ENCODE results near the gene PDS5B.

PDS5B gene

DNA sequence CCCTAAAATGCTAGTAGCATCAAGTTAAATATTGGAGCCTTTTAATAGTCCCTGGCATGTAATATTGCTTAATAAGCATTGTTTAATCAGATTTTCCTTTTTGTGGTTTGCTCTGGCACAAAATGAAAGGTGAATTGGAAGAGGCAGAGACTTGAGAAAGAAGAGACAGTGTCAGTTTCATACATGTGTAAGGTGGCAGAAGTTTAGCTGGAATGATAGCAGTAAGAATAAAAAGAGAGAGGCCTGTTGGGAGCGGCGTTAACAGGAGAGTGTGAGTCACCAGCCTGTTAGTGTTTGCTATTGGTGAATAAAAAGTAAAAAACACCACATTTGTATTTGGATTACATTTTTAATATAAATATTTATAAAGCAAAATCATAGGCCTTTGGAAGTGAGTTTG lies 145.3 kb downstream of the PDS5B start:
- H3K9ac ChIP-seq (ENCODE audit: low read length): no peak overlapping the region
- no peaks in the 10 kb centered on the region for H3K9me2 ChIP-seq (replicated peaks; ENCODE audit: insufficient read depth, low read length)
- peaks cover 33% of the 10 kb centered on the region for H3K79me2 ChIP-seq (ENCODE audit: insufficient read depth, low read length)
- no peak overlapping the region for H3K4me2 ChIP-seq (ENCODE audit: low read depth, low read length, poor library complexity, severe bottlenecking)
- no peak overlapping the region for H3K27ac ChIP-seq (ENCODE audit: low read depth, low read length)
- H4K20me1 ChIP-seq (ENCODE audit: low read depth, low read length): no peaks in the 10 kb centered on the region; the same call in 1 of the 2 replicates
- no peak for TF ChIP-seq EZH2phosphoT487 (conservative IDR thresholded peaks at IDR 0.05; ENCODE audit: low read length)
- TF ChIP-seq, protein P1, sequence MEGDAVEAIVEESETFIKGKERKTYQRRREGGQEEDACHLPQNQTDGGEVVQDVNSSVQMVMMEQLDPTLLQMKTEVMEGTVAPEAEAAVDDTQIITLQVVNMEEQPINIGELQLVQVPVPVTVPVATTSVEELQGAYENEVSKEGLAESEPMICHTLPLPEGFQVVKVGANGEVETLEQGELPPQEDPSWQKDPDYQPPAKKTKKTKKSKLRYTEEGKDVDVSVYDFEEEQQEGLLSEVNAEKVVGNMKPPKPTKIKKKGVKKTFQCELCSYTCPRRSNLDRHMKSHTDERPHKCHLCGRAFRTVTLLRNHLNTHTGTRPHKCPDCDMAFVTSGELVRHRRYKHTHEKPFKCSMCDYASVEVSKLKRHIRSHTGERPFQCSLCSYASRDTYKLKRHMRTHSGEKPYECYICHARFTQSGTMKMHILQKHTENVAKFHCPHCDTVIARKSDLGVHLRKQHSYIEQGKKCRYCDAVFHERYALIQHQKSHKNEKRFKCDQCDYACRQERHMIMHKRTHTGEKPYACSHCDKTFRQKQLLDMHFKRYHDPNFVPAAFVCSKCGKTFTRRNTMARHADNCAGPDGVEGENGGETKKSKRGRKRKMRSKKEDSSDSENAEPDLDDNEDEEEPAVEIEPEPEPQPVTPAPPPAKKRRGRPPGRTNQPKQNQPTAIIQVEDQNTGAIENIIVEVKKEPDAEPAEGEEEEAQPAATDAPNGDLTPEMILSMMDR (IDR thresholded peaks at IDR 0.05; ENCODE audit: insufficient read depth, low read length, poor library complexity, severe bottlenecking): no peak
- H3F3A ChIP-seq (ENCODE audit: insufficient read depth): no peaks in the 10 kb centered on the region
- no peaks in the 10 kb centered on the region for H3K9me3 ChIP-seq (ENCODE audit: insufficient read depth, low read length)
- peaks cover 28% of the 10 kb centered on the region; the same call in 1 of the 2 replicates for H3K36me3 ChIP-seq (ENCODE audit: low read length)
- H2AFZ ChIP-seq (ENCODE audit: low read depth, low read length, severe bottlenecking): no peak overlapping the region
- no peaks in the 10 kb centered on the region for H3K27me3 ChIP-seq (ENCODE audit: low read length)
- no peak overlapping the region for H3K4me3 ChIP-seq (ENCODE audit: insufficient read depth, low read length, poor library complexity, severe bottlenecking)

DNA sequence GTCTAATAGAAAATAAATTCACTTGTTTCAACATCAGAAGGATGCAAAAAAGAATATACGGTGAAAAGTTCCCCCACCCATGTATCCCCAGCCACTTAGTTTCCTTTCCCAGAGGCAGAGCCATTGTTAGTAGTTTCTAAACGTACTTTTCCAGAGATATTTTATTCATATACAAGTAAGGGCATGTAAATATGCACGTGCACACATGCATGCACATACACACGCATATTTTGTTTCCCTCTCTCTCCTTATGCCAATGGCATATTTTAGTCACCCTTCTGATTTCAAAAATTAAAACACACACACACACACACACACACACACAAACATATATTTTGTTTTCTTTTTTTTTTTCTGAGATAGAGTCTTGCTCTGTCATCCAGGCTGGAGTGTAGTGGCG lies 147.4 kb downstream of the PDS5B start:
- peaks cover 21% of the 10 kb centered on the region; the same call in 1 of the 2 replicates for H3K36me3 ChIP-seq (ENCODE audit: low read length)
- TF ChIP-seq EZH2phosphoT487 (conservative IDR thresholded peaks at IDR 0.05; ENCODE audit: low read length): no peak
- TF ChIP-seq, protein P1 (IDR thresholded peaks at IDR 0.05; ENCODE audit: insufficient read depth, low read length, poor library complexity, severe bottlenecking): no peak
- no peaks in the 10 kb centered on the region for H3K9me3 ChIP-seq (ENCODE audit: insufficient read depth, low read length)
- H3K27me3 ChIP-seq (ENCODE audit: low read length): no peaks in the 10 kb centered on the region
- no peak overlapping the region for H2AFZ ChIP-seq (ENCODE audit: low read depth, low read length, severe bottlenecking)
- peaks cover 20% of the 10 kb centered on the region; the same call in 1 of the 2 replicates for H3K79me2 ChIP-seq (ENCODE audit: insufficient read depth, low read length)
- no peaks in the 10 kb centered on the region; the same call in 1 of the 2 replicates for H4K20me1 ChIP-seq (ENCODE audit: low read depth, low read length)
- no peak overlapping the region for H3K4me2 ChIP-seq (ENCODE audit: low read depth, low read length, poor library complexity, severe bottlenecking)
- H3F3A ChIP-seq (ENCODE audit: insufficient read depth): no peaks in the 10 kb centered on the region
- H3K4me3 ChIP-seq (ENCODE audit: insufficient read depth, low read length, poor library complexity, severe bottlenecking): no peak overlapping the region
- no peak overlapping the region for H3K27ac ChIP-seq (ENCODE audit: low read depth, low read length)
- H3K9me2 ChIP-seq (replicated peaks; ENCODE audit: insufficient read depth, low read length): no peaks in the 10 kb centered on the region
- H3K9ac ChIP-seq (ENCODE audit: low read length): no peak overlapping the region

DNA sequence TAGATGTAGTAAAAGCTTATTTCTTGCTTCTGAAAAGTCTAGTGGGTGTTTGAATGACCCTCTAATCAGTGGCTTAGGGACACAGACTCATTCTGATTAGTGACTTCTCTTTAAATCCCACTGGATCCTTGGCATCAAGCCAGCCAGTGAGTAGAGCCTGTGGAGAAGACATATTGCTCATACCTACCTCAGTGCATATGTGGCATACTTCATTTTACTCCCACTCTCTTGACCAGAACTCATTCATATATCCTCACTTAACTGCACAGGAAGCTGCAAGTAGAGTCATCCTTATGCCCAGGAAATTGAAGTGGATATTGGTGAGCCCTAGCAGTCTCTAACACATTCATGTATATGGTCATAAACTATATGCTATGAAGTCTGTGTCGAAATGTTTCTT lies 148.3 kb downstream of the PDS5B start:
- no peaks in the 10 kb centered on the region for H3K27me3 ChIP-seq (ENCODE audit: low read length)
- no peak overlapping the region for H3K9ac ChIP-seq (ENCODE audit: low read length)
- H4K20me1 ChIP-seq (ENCODE audit: low read depth, low read length): no peaks in the 10 kb centered on the region; the same call in 1 of the 2 replicates
- H3K4me3 ChIP-seq (ENCODE audit: insufficient read depth, low read length, poor library complexity, severe bottlenecking): no peak overlapping the region
- H3K9me3 ChIP-seq (ENCODE audit: insufficient read depth, low read length): no peaks in the 10 kb centered on the region
- peaks cover 20% of the 10 kb centered on the region; the same call in 1 of the 2 replicates for H3K36me3 ChIP-seq (ENCODE audit: low read length)
- no peak overlapping the region for H2AFZ ChIP-seq (ENCODE audit: low read depth, low read length, severe bottlenecking)
- H3K4me2 ChIP-seq (ENCODE audit: low read depth, low read length, poor library complexity, severe bottlenecking): no peak overlapping the region
- H3K9me2 ChIP-seq (replicated peaks; ENCODE audit: insufficient read depth, low read length): no peaks in the 10 kb centered on the region
- TF ChIP-seq EZH2phosphoT487 (conservative IDR thresholded peaks at IDR 0.05; ENCODE audit: low read length): no peak
- TF ChIP-seq, protein P1 (IDR thresholded peaks at IDR 0.05; ENCODE audit: insufficient read depth, low read length, poor library complexity, severe bottlenecking): no peak
- no peak overlapping the region for H3K27ac ChIP-seq (ENCODE audit: low read depth, low read length)
- no peaks in the 10 kb centered on the region for H3F3A ChIP-seq (ENCODE audit: insufficient read depth)
- peaks cover 19% of the 10 kb centered on the region; the same call in 1 of the 2 replicates for H3K79me2 ChIP-seq (ENCODE audit: insufficient read depth, low read length)

Data from SU-DHL-6 (cell line).